K562 (cell line): Measurements from ENCODE around the gene TMEM121. TPM values are rescaled to one million over a fixed set of nuclear protein-coding genes. Genes with fewer than 3 reads are reported as not detected.

Experiments
- BDP1 ChIP-seq: IDR thresholded peaks from 3 replicates; pipeline ENCODE4 v1.6.1; 2011; ENCODE audit not compliant: insufficient read length, insufficient read depth
- CC2D1A ChIP-seq: fragments of 450-650 bp; IDR thresholded peaks from 2 replicates; pipeline ENCODE4 v1.6.1; 2017; ENCODE audit warnings: mild to moderate bottlenecking
- CHD1 ChIP-seq: fragments of 200-600 bp; sonication (generic); IDR thresholded peaks from one replicate; pipeline ENCODE4 v1.6.1; 2012; ENCODE audit warnings: mild to moderate bottlenecking, moderate library complexity, low read length, inconsistent platforms
- ELF1 ChIP-seq: fragments of 200-800 bp; sonication (Bioruptor generic); IDR thresholded peaks from 2 replicates; pipeline ENCODE4 v1.6.1; 2016; ENCODE audit warnings: missing genetic modification characterization, missing compliant biosample characterization
- ERF ChIP-seq: fragments of 450-650 bp; formaldehyde crosslinking; IDR thresholded peaks from 2 replicates; pipeline ENCODE4 v1.4.0; 2020; ENCODE audit warnings: mild to moderate bottlenecking, mixed read lengths
- KLF13 ChIP-seq: fragments of 450-650 bp; IDR thresholded peaks from 2 replicates; pipeline ENCODE4 v1.6.1; 2016; ENCODE audit warnings: missing genetic modification characterization, low read depth, mild to moderate bottlenecking, missing compliant biosample characterization, moderate library complexity, borderline replicate concordance
- MYBL2 ChIP-seq, 2 experiments: fragments of 450-650 bp in 1 of 2; sonication (generic) in 1 of 2; formaldehyde crosslinking in 1 of 2; IDR thresholded peaks; 2 replicates each; pipeline versions ENCODE4 v1.6.1 to v1.8.1; 2017 to 2022; ENCODE audit warnings: borderline replicate concordance in 1 of 2, inconsistent platforms in 1 of 2, low read depth in 1 of 2, mild to moderate bottlenecking in 1 of 2, missing genetic modification reagents in 1 of 2, moderate library complexity in 1 of 2
- MYC ChIP-seq, 2 experiments: fragments of 250-450 bp in 1 of 2; sonication (Bioruptor Pico) in 1 of 2; IDR thresholded peaks; 2 replicates each; pipeline versions ENCODE4 v1.5.1 to v1.6.1; 2012 to 2021; ENCODE audit warnings: low read depth in 2 of 2, borderline replicate concordance in 1 of 2, improper control_type of control experiment in 1 of 2, low read length in 1 of 2, mild to moderate bottlenecking in 1 of 2, moderate library complexity in 1 of 2
- NR2C1 ChIP-seq, 2 experiments: fragments of 450-650 bp; IDR thresholded peaks; 2 replicates each; pipeline ENCODE4 v1.6.1; 2017; ENCODE audit warnings: mild to moderate bottlenecking in 2 of 2, antibody characterized with exemption in 1 of 2, inconsistent platforms in 1 of 2, missing compliant biosample characterization in 1 of 2, missing genetic modification characterization in 1 of 2
- PTTG1 ChIP-seq: fragments of 450-650 bp; IDR thresholded peaks from 2 replicates; pipeline ENCODE4 v1.6.1; 2016; ENCODE audit warnings: low read depth, mild to moderate bottlenecking, missing genetic modification characterization, missing compliant biosample characterization
- RBBP5 ChIP-seq: fragments of 200-600 bp; sonication (generic); IDR thresholded peaks from 2 replicates; pipeline ENCODE4 v1.6.1; 2012; ENCODE audit warnings: borderline replicate concordance, mild to moderate bottlenecking, low read length, control low read depth, inconsistent platforms; ENCODE audit not compliant: insufficient read depth, poor library complexity, severe bottlenecking
- SMAD2 ChIP-seq: fragments of 150-350 bp; IDR thresholded peaks from 2 replicates; pipeline ENCODE4 v1.6.1; 2014; ENCODE audit warnings: low read depth, mild to moderate bottlenecking, low read length
- SMARCA5 ChIP-seq: fragments of 450-650 bp; IDR thresholded peaks from 2 replicates; pipeline ENCODE4 v1.6.1; 2016
- SMARCB1 ChIP-seq: IDR thresholded peaks from 2 replicates; pipeline ENCODE4 v1.6.1; 2011; ENCODE audit warnings: improper control_type of control experiment, low read depth; ENCODE audit not compliant: insufficient read length
- TEAD2 ChIP-seq: fragments of 450-650 bp; IDR thresholded peaks from 2 replicates; pipeline ENCODE4 v1.6.1; 2016; ENCODE audit warnings: missing genetic modification characterization, control low read depth, missing compliant biosample characterization
- TRIM24 ChIP-seq, 2 experiments: fragments of 450-650 bp; IDR thresholded peaks; 2 replicates each; pipeline ENCODE4 v1.6.1; 2016
- ZNF23 ChIP-seq: fragments of 250-450 bp; sonication (Bioruptor Pico); IDR thresholded peaks from 2 replicates; pipeline ENCODE4 v1.4.0; 2020; ENCODE audit warnings: mild to moderate bottlenecking
- ZNF41 ChIP-seq: fragments of 250-450 bp; sonication (Bioruptor Pico); conservative IDR thresholded peaks from 2 replicates; pipeline ENCODE4 v1.4.0; 2020; ENCODE audit warnings: mild to moderate bottlenecking
- polyA plus RNA-seq, 8 experiments: library from polyadenylated mRNA; depleted of rRNA in 4 of 8; stranded (reverse) in 5 of 8; unstranded in 3 of 8; fragments of >200 nt; fragmentation: Nextera tagmentation in 2 of 8; fragmentation: Illumina TruSeq in 1 of 8; extraction: Ambion mirVana in 2 of 8; extraction: Trizol in 1 of 8; gene quantifications; 2 replicates each; pipeline versions ENCODE4 v1.2.1 to v1.2.3, GENCODE V29; 2011 to 2014; ENCODE audit warnings: inconsistent platforms in 1 of 8, missing spikeins in 1 of 8
- total RNA-seq, 7 experiments: library from RNA; depleted of rRNA in 6 of 7; stranded (reverse); fragments of >200 nt in 6 of 7; fragmentation: Illumina TruSeq in 2 of 7; extraction: Trizol in 2 of 7; gene quantifications; 2 replicates each; pipeline versions ENCODE4 v1.2.1 to v1.2.3, GENCODE V29; 2011 to 2021; ENCODE audit warnings: low replicate concordance in 1 of 7
- TF ChIP-seq, protein P1 (sequence below): IDR thresholded peaks from 2 replicates; pipeline ENCODE4 v1.6.1; 2011; ENCODE audit not compliant: insufficient read length; ENCODE audit errors: extremely low read depth
- TF ChIP-seq, protein P2 (sequence below): fragments of 150-350 bp; conservative IDR thresholded peaks from 2 replicates; pipeline ENCODE4 v1.6.1; 2014; ENCODE audit warnings: low read length
- TF ChIP-seq, protein P3 (sequence below): sonication (generic); formaldehyde crosslinking; IDR thresholded peaks from 2 replicates; pipeline ENCODE4 v1.8.1; 2023; ENCODE audit warnings: mild to moderate bottlenecking, missing genetic modification reagents
- TF ChIP-seq, protein P4 (sequence below): sonication (generic); IDR thresholded peaks from 2 replicates; pipeline ENCODE4 v1.6.1; 2016

TMEM121 gene
- total and polyA plus RNA-seq, 9 of the 15 experiments (the other 6 are each of a cell fraction or from before 2014, with no cell fraction given), result 0.31 to 0.36 TPM; not detected in 7

DNA sequence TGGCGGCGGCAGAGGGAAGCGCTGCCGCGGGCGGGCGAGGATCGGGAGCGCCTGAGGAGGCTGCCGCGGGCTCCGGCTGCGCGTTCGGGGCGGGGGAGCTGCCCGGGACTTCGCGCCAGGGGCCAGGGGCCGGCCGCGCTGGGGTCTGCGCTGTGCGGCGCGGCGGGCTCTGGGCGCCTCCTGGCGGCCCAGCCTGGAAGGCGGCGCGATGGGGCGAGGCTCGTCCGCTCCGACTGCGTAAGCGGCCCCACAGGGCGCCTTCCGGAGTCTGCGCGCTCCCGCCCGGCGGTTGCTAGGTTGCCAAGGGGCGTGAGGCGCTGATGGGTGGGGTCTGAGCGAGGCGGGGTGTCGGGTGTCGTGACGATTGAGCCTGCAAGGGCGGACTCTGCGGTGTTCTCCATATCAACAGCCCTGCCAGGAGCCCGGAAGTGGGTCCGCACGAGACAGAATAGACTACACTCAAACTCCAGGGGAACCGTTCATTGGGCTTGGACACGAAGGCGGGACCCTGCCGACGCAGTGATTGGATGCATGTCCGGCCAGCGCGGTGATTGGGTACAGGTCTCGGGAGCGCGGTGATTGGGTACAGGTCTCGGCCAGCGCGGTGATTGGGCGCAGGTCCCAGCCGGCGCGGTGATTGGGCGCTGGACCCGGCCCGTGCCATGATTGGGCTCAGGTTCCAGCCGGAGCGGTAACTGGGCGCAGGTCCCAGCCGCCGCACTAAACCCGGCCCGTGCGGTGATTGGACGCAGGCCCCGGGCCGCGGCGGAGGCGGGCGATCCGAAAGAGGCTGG lies 35.6 kb upstream of the TMEM121 start, which contains the start of gene TEDC1 (continued):
- TF ChIP-seq, protein P1, sequence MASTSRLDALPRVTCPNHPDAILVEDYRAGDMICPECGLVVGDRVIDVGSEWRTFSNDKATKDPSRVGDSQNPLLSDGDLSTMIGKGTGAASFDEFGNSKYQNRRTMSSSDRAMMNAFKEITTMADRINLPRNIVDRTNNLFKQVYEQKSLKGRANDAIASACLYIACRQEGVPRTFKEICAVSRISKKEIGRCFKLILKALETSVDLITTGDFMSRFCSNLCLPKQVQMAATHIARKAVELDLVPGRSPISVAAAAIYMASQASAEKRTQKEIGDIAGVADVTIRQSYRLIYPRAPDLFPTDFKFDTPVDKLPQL, result no peak
- TF ChIP-seq ZNF23 (CRISPR knock-in tag), result no peak
- TF ChIP-seq, protein P2, sequence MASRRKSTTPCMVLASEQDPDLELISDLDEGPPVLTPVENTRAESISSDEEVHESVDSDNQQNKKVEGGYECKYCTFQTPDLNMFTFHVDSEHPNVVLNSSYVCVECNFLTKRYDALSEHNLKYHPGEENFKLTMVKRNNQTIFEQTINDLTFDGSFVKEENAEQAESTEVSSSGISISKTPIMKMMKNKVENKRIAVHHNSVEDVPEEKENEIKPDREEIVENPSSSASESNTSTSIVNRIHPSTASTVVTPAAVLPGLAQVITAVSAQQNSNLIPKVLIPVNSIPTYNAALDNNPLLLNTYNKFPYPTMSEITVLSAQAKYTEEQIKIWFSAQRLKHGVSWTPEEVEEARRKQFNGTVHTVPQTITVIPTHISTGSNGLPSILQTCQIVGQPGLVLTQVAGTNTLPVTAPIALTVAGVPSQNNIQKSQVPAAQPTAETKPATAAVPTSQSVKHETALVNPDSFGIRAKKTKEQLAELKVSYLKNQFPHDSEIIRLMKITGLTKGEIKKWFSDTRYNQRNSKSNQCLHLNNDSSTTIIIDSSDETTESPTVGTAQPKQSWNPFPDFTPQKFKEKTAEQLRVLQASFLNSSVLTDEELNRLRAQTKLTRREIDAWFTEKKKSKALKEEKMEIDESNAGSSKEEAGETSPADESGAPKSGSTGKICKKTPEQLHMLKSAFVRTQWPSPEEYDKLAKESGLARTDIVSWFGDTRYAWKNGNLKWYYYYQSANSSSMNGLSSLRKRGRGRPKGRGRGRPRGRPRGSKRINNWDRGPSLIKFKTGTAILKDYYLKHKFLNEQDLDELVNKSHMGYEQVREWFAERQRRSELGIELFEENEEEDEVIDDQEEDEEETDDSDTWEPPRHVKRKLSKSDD, result no peak
- TF ChIP-seq SMAD2, result no peak
- TF ChIP-seq BDP1, result no peak
- TF ChIP-seq CHD1, result no peak
- TF ChIP-seq, protein P3, sequence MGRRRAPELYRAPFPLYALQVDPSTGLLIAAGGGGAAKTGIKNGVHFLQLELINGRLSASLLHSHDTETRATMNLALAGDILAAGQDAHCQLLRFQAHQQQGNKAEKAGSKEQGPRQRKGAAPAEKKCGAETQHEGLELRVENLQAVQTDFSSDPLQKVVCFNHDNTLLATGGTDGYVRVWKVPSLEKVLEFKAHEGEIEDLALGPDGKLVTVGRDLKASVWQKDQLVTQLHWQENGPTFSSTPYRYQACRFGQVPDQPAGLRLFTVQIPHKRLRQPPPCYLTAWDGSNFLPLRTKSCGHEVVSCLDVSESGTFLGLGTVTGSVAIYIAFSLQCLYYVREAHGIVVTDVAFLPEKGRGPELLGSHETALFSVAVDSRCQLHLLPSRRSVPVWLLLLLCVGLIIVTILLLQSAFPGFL (CRISPR knock-in tag), result no peak
- peak in 1 of 2 experiments; percentile 93; a peak in 2 of 4 replicates for TF ChIP-seq TRIM24 (IDR thresholded peaks at IDR 0.05)
- TF ChIP-seq SMARCB1, result no peak
- TF ChIP-seq ELF1 (tag), result peak; percentile 87
- TF ChIP-seq, protein P4, sequence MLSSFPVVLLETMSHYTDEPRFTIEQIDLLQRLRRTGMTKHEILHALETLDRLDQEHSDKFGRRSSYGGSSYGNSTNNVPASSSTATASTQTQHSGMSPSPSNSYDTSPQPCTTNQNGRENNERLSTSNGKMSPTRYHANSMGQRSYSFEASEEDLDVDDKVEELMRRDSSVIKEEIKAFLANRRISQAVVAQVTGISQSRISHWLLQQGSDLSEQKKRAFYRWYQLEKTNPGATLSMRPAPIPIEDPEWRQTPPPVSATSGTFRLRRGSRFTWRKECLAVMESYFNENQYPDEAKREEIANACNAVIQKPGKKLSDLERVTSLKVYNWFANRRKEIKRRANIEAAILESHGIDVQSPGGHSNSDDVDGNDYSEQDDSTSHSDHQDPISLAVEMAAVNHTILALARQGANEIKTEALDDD, result no peak
- TF ChIP-seq PTTG1 (tag), result no peak
- TF ChIP-seq NR2C1 (IDR thresholded peaks at IDR 0.05), result no peak
- no peak for TF ChIP-seq NR2C1 (tag; IDR thresholded peaks at IDR 0.05)
- no peak for TF ChIP-seq ZNF41 (CRISPR knock-in tag)
- TF ChIP-seq SMARCA5, result no peak
- no peak for TF ChIP-seq MYBL2 (IDR thresholded peaks at IDR 0.05; ENCODE audit: low read depth)
- no peak for TF ChIP-seq MYBL2 (CRISPR knock-in tag; IDR thresholded peaks at IDR 0.05; ENCODE audit: borderline replicate concordance)
- TF ChIP-seq ERF, result no peak
- no peak for TF ChIP-seq TEAD2 (tag)
- peak; percentile 76 for TF ChIP-seq MYC (IDR thresholded peaks at IDR 0.05; ENCODE audit: low read depth, low read length)
- TF ChIP-seq MYC (CRISPR knock-in tag; IDR thresholded peaks at IDR 0.05; ENCODE audit: borderline replicate concordance, low read depth), result no peak
- peak; percentile 59 for TF ChIP-seq RBBP5
- no peak for TF ChIP-seq CC2D1A
- peak; percentile 64; the same call in 1 of the 2 replicates for TF ChIP-seq KLF13 (tag)
